GM12873 (cell line): ENCODE data around the gene KRTAP3-1.

ENCODE experiments used
- TF ChIP-seq, protein P1 (sequence below): IDR thresholded peaks from 2 replicates; pipeline ENCODE4 v1.5.1; 2012; ENCODE audit warnings: low read depth, mild to moderate bottlenecking, moderate library complexity, low read length, control low read depth; ENCODE audit not compliant: insufficient read depth; ENCODE audit errors: missing control alignments

Gene KRTAP3-1

DNA sequence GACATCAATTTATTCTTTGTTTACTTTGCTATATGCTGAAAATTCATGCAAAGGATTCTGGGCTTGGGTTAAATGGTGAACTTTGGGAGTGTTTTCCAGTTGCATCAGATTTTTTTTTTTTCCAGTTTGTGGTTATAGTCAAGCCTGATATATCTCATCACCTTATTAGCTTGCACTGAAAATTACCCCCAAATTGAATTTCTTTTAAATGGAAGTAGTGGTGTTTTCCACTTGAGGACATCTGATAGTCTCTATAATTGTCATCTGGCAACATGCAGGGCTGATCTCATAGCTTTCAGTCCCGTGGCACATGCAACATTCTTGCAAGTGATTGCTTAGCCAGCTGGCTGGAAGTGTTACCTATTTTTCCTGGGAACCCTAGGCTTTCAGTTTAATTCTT is 4.7 kb upstream of the KRTAP3-1 start:
- TF ChIP-seq, protein P1, sequence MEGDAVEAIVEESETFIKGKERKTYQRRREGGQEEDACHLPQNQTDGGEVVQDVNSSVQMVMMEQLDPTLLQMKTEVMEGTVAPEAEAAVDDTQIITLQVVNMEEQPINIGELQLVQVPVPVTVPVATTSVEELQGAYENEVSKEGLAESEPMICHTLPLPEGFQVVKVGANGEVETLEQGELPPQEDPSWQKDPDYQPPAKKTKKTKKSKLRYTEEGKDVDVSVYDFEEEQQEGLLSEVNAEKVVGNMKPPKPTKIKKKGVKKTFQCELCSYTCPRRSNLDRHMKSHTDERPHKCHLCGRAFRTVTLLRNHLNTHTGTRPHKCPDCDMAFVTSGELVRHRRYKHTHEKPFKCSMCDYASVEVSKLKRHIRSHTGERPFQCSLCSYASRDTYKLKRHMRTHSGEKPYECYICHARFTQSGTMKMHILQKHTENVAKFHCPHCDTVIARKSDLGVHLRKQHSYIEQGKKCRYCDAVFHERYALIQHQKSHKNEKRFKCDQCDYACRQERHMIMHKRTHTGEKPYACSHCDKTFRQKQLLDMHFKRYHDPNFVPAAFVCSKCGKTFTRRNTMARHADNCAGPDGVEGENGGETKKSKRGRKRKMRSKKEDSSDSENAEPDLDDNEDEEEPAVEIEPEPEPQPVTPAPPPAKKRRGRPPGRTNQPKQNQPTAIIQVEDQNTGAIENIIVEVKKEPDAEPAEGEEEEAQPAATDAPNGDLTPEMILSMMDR, result no peak

DNA sequence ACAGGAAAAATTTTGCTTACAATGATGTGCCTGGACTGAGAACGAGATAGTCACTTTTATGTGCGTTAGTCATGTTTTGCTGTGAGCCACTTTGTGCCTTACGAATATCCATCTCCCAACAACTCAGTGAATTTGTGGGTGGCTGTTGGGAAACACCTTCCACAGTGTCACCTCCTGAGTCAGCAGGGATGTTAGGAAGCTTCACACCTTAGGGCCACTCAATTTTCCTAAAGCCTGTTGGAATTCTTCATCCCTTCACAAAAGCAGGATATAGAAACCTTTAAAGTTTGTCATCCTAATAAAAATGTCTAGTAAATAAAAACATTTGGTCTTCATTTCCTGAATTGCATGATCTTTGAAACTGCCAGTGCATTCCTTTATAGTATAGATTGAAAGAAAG is 4.3 kb upstream of the KRTAP3-1 start:
- TF ChIP-seq, protein P1, result no peak

DNA sequence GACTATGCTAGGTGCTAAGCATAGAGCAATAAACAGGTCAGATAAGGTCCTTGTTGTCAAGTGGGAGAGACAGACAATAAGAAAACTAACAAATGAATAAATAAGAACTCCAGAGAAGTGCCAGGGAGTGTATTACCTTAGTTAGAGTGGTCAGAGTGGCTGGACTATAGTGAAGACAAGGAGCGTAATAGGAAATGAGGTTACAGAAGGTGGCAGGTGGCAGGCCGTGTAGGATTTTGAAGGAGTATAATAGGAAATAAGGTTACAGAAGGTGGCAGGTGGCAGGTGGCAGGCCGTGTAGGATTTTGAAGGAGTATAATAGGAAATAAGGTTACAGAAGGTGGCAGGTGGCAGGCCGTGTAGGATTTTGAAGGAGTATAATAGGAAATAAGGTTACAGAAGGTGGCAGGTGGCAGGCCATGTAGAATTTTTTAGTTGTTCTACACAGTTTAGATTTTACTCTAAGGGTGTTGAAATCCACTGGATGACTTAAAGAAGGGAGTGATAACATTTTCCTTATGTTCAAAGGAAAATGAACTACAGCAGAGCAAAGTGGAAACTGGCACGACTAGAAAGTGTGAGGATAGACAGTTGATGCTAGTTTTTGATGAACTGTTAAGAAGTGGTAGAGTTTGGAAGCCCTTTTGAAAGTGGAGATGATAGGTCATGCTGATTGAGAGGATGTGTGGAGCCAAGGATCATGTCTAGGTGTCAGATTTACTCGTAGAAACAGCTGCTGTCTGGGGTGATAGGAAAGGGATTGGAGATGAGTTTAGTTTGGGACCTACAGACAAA is 3.6 kb upstream of the KRTAP3-1 start:
- TF ChIP-seq, protein P1, result no peak

DNA sequence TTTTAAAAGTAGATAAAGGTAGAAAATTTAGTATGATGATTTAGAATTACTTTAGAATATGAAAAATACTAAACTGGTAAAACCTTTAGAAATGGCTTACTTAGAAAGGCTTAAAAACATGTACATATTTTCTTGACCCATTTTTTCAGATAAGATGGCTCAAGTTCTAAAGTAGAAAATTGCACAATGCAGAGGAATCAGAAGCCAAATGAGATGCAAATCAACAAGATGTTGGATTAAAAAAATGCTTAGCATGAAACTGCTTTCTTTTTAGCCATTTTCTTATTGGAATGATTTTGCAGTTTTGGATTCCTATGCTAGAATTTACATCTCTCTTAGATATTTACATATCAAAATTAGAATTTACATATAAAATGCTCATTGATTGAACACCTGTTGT is 1.5 kb upstream of the KRTAP3-1 start:
- TF ChIP-seq, protein P1, result no peak

DNA sequence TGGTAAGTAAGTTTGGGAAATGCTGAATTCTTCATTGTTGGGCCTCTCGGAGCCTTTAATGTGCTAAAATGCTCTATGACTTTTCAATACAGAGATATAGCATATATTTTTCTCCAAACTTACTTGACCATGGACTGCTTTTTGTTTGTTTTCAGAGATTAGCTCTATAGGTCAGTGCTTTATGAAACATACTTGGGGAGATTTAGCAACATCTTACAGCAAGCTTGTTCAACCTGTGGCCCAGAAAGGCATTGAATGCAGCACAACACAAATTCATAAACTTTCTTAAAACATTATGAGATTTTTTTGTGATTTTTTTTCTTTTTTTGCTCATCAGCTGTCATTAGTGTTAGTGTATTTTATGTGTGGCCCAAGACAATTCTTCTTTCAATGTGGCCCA is 1.0 kb upstream of the KRTAP3-1 start:
- TF ChIP-seq, protein P1, result no peak

DNA sequence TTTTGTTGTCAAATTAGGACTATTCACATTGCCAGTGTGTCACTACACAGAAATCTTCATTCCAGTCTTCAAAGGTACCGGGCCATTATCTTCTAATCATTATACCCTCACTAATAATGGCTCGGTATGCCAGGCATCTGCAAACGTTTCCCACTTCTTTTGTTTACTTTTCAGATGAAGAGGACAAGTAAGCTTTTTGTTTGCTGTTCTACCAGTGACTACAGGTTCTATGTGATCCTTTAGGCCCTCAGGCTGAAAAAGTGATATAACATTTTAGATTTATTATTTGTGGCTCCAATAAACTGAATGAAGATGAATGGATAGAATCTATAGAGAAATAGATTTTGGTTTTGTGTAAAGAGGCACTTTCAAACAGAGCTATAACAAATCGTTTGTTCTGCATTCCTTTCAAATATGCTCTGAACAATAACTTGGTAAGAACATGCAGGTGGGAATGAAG is 403 bp upstream of the KRTAP3-1 start:
- TF ChIP-seq, protein P1, result no peak

DNA sequence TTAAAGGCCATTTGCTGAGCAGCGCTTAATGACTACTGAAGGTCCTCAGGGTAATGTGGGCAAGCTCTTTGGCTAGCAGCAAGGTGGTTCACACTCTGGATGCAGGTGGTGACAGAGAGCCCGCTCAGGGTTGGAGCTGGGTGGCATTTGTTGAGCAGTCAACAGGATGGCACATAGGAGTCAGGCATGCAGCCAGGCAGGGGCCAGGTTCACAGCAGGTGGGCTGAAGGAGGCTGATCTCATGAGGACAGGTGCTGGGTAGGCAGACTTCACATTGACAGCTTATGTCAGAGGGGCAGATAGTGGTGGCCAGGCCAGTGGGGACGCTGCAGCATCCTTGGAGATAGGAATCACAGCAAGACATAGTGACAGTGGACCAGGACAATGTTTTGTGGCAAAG is 4.5 kb downstream of the KRTAP3-1 start:
- TF ChIP-seq, protein P1, result no peak
